ENCODE data around the gene TULP4. TPM values are rescaled to one million over a fixed set of nuclear protein-coding genes. Genes with fewer than 3 reads are reported as not detected.

TULP4 gene
- total and polyA plus RNA-seq, 2 of the 8 experiments (the other 6 are each of a cell fraction or from before 2014, with no cell fraction given), result 7.7 to 51.6 TPM

DNA sequence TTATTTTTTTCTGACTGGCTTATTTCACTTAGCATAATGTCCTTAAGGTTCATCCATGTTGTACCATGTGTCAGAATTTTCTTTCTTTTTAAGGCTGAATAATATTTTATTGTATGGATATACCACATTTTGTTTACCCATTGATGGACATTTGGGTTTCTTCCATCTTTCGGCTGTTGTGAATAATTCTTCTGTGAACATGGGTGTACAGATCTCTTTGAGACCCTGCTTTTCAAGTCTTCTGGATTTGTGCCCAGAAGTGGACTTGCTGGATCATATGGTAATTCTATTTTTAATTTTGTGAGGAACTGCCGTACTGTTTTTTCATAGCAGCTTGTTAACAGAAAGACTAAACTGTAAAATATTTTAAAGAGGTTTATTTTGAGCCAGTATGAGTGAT is 153.0 kb downstream of the TULP4 start:
- CTCF ChIA-PET (ENCODE audit: partially characterized antibody), result no interaction called here
- 0 out of 2 replicates have a peak overlapping the region, but pooled peaks have one; percentile 62 for H2BK5ac ChIP-seq (ENCODE audit: low read depth, low read length)
- H3K79me2 ChIP-seq (ENCODE audit: control insufficient read depth in 1 of 2, insufficient read depth in 2 of 2, low read length in 2 of 2), result no peaks in the 10 kb centered on the region
- H2AFZ ChIP-seq (ENCODE audit: low read length), result no peak overlapping the region
- peak overlapping the region in 1 of 4 experiments; percentile 37; a peak in 1 of 8 replicates for H3K4me3 ChIP-seq (ENCODE audit: extremely low read depth in 1 of 4, insufficient read depth in 2 of 4, low read depth in 3 of 4, low read length in 4 of 4)
- no peak overlapping the region for H3K9ac ChIP-seq (replicated peaks in 1 of 4; ENCODE audit: extremely low read depth in 1 of 4, low read depth in 3 of 4, low read length in 3 of 4)
- H3K18ac ChIP-seq (ENCODE audit: extremely low read depth, low read length), result no peak overlapping the region; the same call in 1 of the 2 replicates
- WGBS, 2 experiments (ENCODE audit: extremely low coverage in 1 of 2, insufficient coverage in 1 of 2, insufficient read length in 1 of 2, insufficient replicate concordance in 2 of 2, low coverage in 1 of 2, low lambda C conversion rate in 2 of 2, missing lambda C conversion rate in 1 of 2), result 92% methylated on average over 2 of the region's 2 CpGs; no CpG with 5 or more reads in 1 of the 2 experiments
- H4K91ac ChIP-seq (replicated peaks; ENCODE audit: insufficient read length, low read length), result no peak overlapping the region
- peak overlapping the region; percentile 51 for H2BK120ac ChIP-seq (replicated peaks; ENCODE audit: low read depth, low read length)
- H4K8ac ChIP-seq (ENCODE audit: extremely low read depth, insufficient read depth, low read length), result no peak overlapping the region
- POLR2A ChIA-PET (ENCODE audit: partially characterized antibody), result no interaction called here
- no peak overlapping the region for H2BK20ac ChIP-seq (ENCODE audit: low read length)
- peaks cover 0 to 10% (median 4%) of the 10 kb centered on the region in 4 experiments; a peak in 3 of 8 replicates for H3K36me3 ChIP-seq (ENCODE audit: control insufficient read depth in 2 of 4, insufficient read depth in 4 of 4, low read length in 3 of 4)
- no peak overlapping the region for H4K5ac ChIP-seq (ENCODE audit: insufficient read length, low read depth, low read length)
- no peaks in the 10 kb centered on the region for H3K79me1 ChIP-seq (ENCODE audit: low read depth, low read length)
- no peak overlapping the region for H2BK15ac ChIP-seq (ENCODE audit: low read length)
- H3K27me3 ChIP-seq (replicated peaks in 1 of 4; ENCODE audit: control insufficient read depth in 3 of 4, extremely low read depth in 1 of 4, insufficient read depth in 3 of 4, low read length in 3 of 4), result peaks cover 26 to 44% (median 42%) of the 10 kb centered on the region in 4 experiments
- H3K23me2 ChIP-seq (ENCODE audit: low read depth, low read length), result no peaks in the 10 kb centered on the region
- H3K4me2 ChIP-seq (ENCODE audit: insufficient read depth in 1 of 2, low read depth in 2 of 2, low read length in 2 of 2), result peak overlapping the region in 1 of 2 experiments; percentile 23; a peak in 2 of 4 replicates
- FAIRE-seq, result no peak
- H3K4me1 ChIP-seq (replicated peaks in 1 of 4; ENCODE audit: control insufficient read depth in 3 of 4, insufficient read depth in 4 of 4, low read length in 3 of 4), result peaks cover 3 to 22% (median 9%) of the 10 kb centered on the region in 4 experiments
- H4K20me1 ChIP-seq (replicated peaks in 1 of 2; ENCODE audit: control insufficient read depth in 1 of 2, insufficient read depth in 2 of 2, low read length in 2 of 2), result peaks cover 4 to 7% of the 10 kb centered on the region in 2 experiments
- no peak overlapping the region for H3K4ac ChIP-seq (replicated peaks; ENCODE audit: insufficient read length, low read depth, low read length)
- H3K9me3 ChIP-seq (ENCODE audit: insufficient read depth in 2 of 2, low read depth in 1 of 2, low read length in 1 of 2), result peaks cover 3 to 4% of the 10 kb centered on the region in 2 experiments; a peak in 2 of 4 replicates
- H2BK12ac ChIP-seq (ENCODE audit: low read depth, low read length), result no peak overlapping the region; the same call in 1 of the 2 replicates
- no peak overlapping the region for H3K56ac ChIP-seq (replicated peaks; ENCODE audit: insufficient read length, low read depth, low read length)
- no peak for DNase-seq (ENCODE audit: low read depth in 1 of 2, low spot score in 2 of 2)
- no peak overlapping the region for H2AK5ac ChIP-seq (ENCODE audit: low read depth, low read length)
- H3K14ac ChIP-seq (ENCODE audit: insufficient read length), result no peak overlapping the region
- H3K27ac ChIP-seq (ENCODE audit: low read depth, low read length), result no peak overlapping the region
- no peak overlapping the region for H3K23ac ChIP-seq (ENCODE audit: insufficient read length)
- TF ChIP-seq KDM5A (IDR thresholded peaks at IDR 0.05; ENCODE audit: low read length) (no peak), FOSL1 (IDR thresholded peaks at IDR 0.05; ENCODE audit: insufficient read depth, low read depth, low read length) (no peak), SAP30 (IDR thresholded peaks at IDR 0.05; ENCODE audit: insufficient read depth, insufficient replicate concordance, low read length) (no peak), RXRA (IDR thresholded peaks at IDR 0.05; ENCODE audit: insufficient read depth, low read depth, low read length) (no peak), CBX5 (IDR thresholded peaks at IDR 0.05; ENCODE audit: low read depth, low read length) (no peak), ZNF274 (IDR thresholded peaks at IDR 0.05; ENCODE audit: borderline replicate concordance, extremely low read depth, low read length) (no peak), KDM1A (IDR thresholded peaks at IDR 0.05; ENCODE audit: borderline replicate concordance, low read length) (no peak), CBX8 (IDR thresholded peaks at IDR 0.05; ENCODE audit: borderline replicate concordance, low read depth, low read length) (no peak), RNF2 (IDR thresholded peaks at IDR 0.05; ENCODE audit: borderline replicate concordance, low read depth, low read length, missing control alignments, poor library complexity, severe bottlenecking) (no peak), EZH2 (IDR thresholded peaks at IDR 0.05; ENCODE audit: low read depth, low read length, severe bottlenecking) (no peak), POU5F1 (IDR thresholded peaks at IDR 0.05; ENCODE audit: low read depth, low read length) (no peak), PHF8 (conservative IDR thresholded peaks at IDR 0.05; ENCODE audit: low read depth, low read length) (no peak), SP2 (IDR thresholded peaks at IDR 0.05; ENCODE audit: low read length) (no peak)
